ENCODE measurements around the gene SLC8A1. TPM values are rescaled to one million over a fixed set of nuclear protein-coding genes. Genes with fewer than 3 reads are reported as not detected.

SLC8A1 gene
- total and polyA plus RNA-seq, 12 donors: 0.54 to 128 (median 18.5) TPM

- Histone ChIP-seq H3K9me3 (replicated peaks in 1 of 3) (no peaks in the 10 kb centered on the region), H3K27ac (no peak overlapping the region), H3K27me3 (no peaks in the 10 kb centered on the region), H3K4me1 (replicated peaks in 1 of 2) (no peaks in the 10 kb centered on the region), H3K4me3 (no peak overlapping the region), H3K36me3 (replicated peaks in 1 of 2) (no peaks in the 10 kb centered on the region)
- no peak for TF ChIP-seq POLR2A (IDR thresholded peaks at IDR 0.05)
- TF ChIP-seq CTCF (IDR thresholded peaks at IDR 0.05): no peak
- intact Hi-C loops (cut with DNase I): no loop called here
- DNase-seq: no peak
- WGBS, 4 donors: 90 to 98% (median 92%) methylated on average over 5 of the region's 5 CpGs
Measured at GRCh38 chr2:40158781-40159180, 293.1 kb downstream of the SLC8A1 start.

GRCh38 chr2:40155728-40156127 lies 296.2 kb downstream of the SLC8A1 start:
- intact Hi-C loops (cut with DNase I): no loop called here
- H3K36me3 ChIP-seq (replicated peaks in 1 of 2): no peaks in the 10 kb centered on the region
- no peaks in the 10 kb centered on the region for H3K9me3 ChIP-seq (replicated peaks in 1 of 3)
- no peak for TF ChIP-seq CTCF (IDR thresholded peaks at IDR 0.05)
- TF ChIP-seq POLR2A (IDR thresholded peaks at IDR 0.05): no peak
- no peaks in the 10 kb centered on the region for H3K4me1 ChIP-seq (replicated peaks in 1 of 2)
- 69 to 82% (median 78%) methylated on average over 2 of the region's 2 CpGs for WGBS, 4 donors
- no peak overlapping the region for H3K4me3 ChIP-seq
- H3K27ac ChIP-seq: no peak overlapping the region
- no peaks in the 10 kb centered on the region for H3K27me3 ChIP-seq
- no peak for DNase-seq

- Histone ChIP-seq H3K27ac (no peak overlapping the region), H3K4me3 (no peak overlapping the region), H3K4me1 (replicated peaks in 1 of 2) (no peaks in the 10 kb centered on the region), H3K9me3 (replicated peaks in 1 of 3) (no peaks in the 10 kb centered on the region), H3K27me3 (no peaks in the 10 kb centered on the region), H3K36me3 (replicated peaks in 1 of 2) (no peaks in the 10 kb centered on the region)
- no peak for TF ChIP-seq CTCF (IDR thresholded peaks at IDR 0.05)
- no peak for TF ChIP-seq POLR2A (IDR thresholded peaks at IDR 0.05)
- no peak for DNase-seq
- 79 to 89% (median 85%) methylated on average over 3 to 4 of the region's 4 CpGs for WGBS, 4 donors
- intact Hi-C loops (cut with DNase I): no loop called here
Measured at GRCh38 chr2:40150266-40150665, 301.6 kb downstream of the SLC8A1 start.

GRCh38 chr2:40148334-40148733 lies 303.6 kb downstream of the SLC8A1 start:
- H3K36me3 ChIP-seq (replicated peaks in 1 of 2): no peaks in the 10 kb centered on the region
- H3K9me3 ChIP-seq (replicated peaks in 1 of 3): no peaks in the 10 kb centered on the region

More at GRCh38 chr2:40148334-40148733, 303.6 kb downstream of the SLC8A1 start:
- DNase-seq: peak in 1 of 7 donors; percentile 4
- intact Hi-C loops (cut with DNase I): no loop called here
- Histone ChIP-seq H3K27ac (no peak overlapping the region), H3K4me3 (no peak overlapping the region), H3K27me3 (no peaks in the 10 kb centered on the region), H3K4me1 (replicated peaks in 1 of 2) (no peaks in the 10 kb centered on the region)
- 73 to 83% (median 75%) methylated on average over 6 of the region's 6 CpGs for WGBS, 4 donors
- TF ChIP-seq POLR2A (IDR thresholded peaks at IDR 0.05): no peak
- no peak for TF ChIP-seq CTCF (IDR thresholded peaks at IDR 0.05)

All from adrenal gland (tissue), 12 donors.